GM18517 (cell line): Measurements from ENCODE around the gene ZNF8.
"Not testable (repeated sequence)": the region's sequence is repeated elsewhere in the genome, so short reads cannot be mapped to it uniquely, and the experiment has no call there.

Source experiments
- ATAC-seq: cut with Tn5 transposase; IDR thresholded peaks from one replicate; pipeline ENCODE4 v1.9.1; 2021; ENCODE audit warnings: mild to moderate bottlenecking, moderate library complexity; ENCODE audit not compliant: unreplicated experiment

The ZNF8 gene

DNA sequence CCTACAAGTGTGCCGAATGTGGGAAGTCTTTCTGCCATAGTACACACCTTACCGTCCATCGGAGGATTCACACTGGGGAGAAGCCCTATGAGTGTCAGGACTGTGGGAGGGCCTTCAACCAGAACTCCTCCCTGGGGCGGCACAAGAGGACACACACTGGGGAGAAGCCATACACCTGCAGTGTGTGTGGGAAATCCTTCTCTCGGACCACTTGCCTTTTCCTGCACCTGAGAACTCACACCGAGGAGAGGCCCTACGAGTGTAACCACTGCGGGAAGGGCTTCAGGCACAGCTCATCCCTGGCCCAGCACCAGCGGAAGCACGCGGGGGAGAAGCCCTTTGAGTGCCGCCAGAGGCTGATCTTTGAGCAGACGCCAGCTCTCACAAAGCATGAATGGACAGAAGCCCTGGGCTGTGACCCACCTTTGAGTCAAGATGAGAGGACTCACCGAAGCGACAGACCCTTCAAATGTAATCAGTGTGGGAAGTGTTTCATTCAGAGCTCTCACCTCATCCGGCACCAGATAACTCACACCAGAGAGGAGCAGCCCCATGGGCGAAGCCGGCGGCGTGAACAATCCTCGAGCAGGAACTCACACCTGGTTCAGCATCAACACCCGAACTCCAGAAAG, 16.1 kb downstream of the ZNF8 start:
- no peak for ATAC-seq

GRCh38 chr19:58296104-58296503, 17.3 kb downstream of the ZNF8 start:
- ATAC-seq = no peak

DNA sequence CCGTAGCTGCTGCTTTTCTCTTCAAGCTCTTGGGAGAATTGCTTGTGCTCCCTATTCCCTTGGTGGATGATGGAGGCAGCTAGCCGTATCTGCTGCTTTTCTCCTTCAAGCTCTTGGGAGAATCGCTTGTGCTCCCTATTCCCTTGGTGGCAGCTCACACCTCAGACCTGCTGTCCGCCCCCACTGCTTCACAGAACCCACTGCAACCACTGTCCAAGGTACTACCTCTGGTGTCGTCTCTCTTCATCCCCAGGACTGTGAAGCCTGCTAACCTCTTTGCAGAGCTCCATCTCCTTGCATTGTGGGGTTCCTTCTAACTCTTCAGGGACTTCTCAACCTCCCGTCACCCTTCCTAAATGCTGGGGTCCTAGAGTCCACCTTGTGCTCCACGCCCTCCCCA, 21.9 kb downstream of the ZNF8 start:
- ATAC-seq = no peak

GRCh38 chr19:58304255-58304654, 25.5 kb downstream of the ZNF8 start:
- no peak for ATAC-seq

GRCh38 chr19:58304748-58305064, 26.0 kb downstream of the ZNF8 start:
- no peak for ATAC-seq

GRCh38 chr19:58305065-58305931, 26.5 kb downstream of the ZNF8 start, which contains the start of gene ERVK3-1:
Gene ERVK3-1 (plus strand): TSS chr19:58305377. CDS start chr19:58312169, 6,792 bp downstream.
- ATAC-seq = peak; percentile 92

DNA sequence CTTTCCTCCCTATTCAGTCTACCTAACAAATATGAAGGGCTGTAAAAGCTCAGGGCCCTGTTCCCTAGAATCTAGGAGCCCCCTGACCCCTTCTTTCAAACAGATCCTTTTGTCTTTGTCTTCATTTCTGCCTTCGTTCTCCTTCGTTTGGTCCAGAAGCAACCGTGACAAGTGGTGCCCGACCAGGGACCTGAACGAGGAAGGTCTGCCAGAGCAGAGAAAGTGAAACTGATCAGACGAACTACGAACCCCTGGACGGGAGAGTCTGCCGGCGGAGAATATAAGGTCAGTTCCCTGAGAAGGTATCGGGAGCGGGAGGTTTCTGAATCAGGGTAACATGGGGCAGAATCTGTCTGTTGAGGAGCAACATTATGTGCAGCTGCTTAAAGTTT, 27.2 kb downstream of the ZNF8 start:
- ATAC-seq = no peak

DNA sequence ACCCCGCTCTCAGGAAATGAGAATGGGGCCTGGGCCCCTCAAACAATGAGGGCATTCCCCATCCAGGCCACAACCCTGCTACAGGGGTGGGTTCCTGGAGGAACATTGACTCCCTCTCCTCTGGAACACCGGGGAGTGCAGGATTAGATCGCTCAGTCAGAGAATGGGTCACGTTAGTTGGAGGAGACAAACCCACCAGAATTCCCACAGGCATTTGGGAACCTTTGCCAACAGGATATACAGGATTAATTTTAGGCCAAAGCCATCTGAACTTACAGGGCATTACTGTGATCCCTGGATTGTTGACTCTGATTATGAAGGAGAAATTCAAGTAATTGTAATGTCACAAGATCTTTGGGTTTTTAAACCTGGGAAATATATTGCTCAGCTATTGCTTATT, 29.0 kb downstream of the ZNF8 start:
- no peak for ATAC-seq

DNA sequence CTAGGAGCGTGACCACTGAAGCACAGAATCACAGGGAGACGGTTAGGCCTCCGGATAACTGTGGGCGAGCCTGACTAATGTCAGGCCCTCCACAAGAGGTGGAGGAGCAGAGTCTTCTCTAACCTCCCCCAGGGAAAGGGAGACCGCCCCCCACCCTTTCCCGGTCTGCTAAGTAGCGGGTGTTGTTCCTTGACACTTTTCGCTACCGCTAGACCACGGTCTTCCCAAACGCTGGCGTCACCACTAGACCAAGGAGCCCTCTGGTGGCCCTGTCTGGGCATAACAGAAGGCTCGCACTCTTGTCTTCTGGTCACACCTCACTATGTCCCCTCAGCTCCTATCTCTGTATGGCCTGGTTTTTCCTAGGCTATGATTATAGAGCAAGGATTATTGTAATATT, 31.9 kb downstream of the ZNF8 start:
- not testable (repeated sequence) for ATAC-seq

GRCh38 chr19:58311345-58311865, 32.6 kb downstream of the ZNF8 start:
- ATAC-seq = no peak

DNA sequence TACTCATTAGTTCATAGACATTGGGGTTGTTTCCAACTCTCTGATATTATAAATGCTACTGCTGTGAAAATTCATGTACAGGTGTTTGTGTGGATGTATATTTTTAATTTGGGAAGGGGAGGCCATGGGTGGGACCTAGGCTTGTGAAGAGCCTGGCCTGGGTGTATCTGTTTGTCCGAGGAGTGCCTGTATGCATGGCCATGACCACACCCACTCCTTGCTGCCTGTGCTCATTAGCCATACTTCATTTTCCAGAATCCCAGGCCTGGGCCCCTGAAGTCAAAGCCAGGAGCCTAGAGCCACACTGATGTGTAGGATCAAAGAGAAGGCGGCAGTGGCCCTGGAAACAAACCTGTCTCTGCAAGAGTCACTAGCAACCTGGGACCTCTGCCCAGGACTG, 36.8 kb downstream of the ZNF8 start:
- ATAC-seq = no peak

- no peak for ATAC-seq
Measured at GRCh38 chr19:58317476-58318072, 38.8 kb downstream of the ZNF8 start.

- no peak for ATAC-seq
Measured at GRCh38 chr19:58318297-58318696, 39.5 kb downstream of the ZNF8 start.

GRCh38 chr19:58319241-58319640, 40.5 kb downstream of the ZNF8 start:
- ATAC-seq = no peak

GRCh38 chr19:58325311-58326022, 46.7 kb downstream of the ZNF8 start:
- ATAC-seq = no peak

DNA sequence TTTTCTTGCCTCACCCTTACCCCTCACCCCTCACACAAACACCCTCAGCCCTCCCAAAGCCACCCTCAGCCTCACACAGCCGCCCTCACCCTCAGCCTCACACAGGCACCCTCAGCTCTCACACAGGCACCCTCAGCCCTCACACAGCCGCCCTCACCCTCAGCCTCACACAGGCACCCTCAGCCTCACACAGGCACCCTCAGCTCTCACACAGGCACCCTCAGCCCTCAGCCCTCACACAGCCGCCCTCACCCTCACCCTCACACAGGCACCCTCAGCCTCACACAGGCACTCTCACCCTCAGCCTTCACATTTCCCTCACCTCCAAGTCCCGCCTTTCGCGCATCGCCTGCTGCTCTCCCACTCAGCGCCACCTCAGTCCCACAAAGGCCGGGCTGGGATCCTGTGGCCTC, 47.8 kb downstream of the ZNF8 start:
- ATAC-seq = no peak

- ATAC-seq = peak; percentile 65
Measured at GRCh38 chr19:58326914-58327726, 48.4 kb downstream of the ZNF8 start, which contains the start of gene ZSCAN22. Gene ZSCAN22 (plus strand): TSS chr19:58326994. CDS start chr19:58334803, 7,809 bp downstream.

GRCh38 chr19:58328999-58329398, 50.2 kb downstream of the ZNF8 start:
- ATAC-seq = no peak

DNA sequence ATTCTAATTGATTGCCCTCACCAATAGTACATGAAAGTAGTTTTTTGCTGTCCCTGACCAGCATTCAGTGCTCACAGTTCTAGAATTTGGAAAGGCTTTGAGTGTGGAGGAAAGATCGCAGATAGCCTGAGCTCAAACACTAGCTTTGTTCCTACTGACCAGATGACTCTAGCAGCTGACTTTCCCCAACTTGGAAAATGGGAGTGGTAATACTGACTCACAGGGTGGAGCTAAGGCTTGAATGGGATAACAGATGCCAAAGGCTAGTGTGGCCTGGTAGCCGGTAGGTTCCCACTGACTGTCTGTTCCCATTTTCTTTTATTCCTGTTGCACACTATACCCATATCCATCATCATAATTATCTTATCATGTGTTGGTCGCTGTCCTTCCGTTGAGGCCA, 51.7 kb downstream of the ZNF8 start:
- no peak for ATAC-seq

DNA sequence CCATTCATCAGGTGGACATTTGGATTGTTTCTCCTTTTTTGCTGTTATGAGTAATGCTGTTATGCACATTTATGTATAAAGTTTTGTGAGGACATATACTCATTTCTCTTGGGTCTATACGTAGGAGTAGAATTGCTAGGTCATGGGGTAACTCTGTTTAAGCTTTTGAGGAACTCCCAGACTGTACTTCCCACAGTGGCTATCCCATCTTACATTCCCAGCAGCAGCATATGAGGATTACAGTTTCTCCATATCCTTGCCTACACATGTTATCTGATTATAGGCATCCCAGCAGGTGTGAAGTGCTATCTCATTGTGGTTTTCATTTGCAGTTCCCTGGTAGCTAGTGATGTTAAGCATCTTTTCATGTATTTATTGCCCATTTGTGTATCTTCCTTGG, 53.9 kb downstream of the ZNF8 start:
- no peak for ATAC-seq
